ENCODE results near the gene RECQL5.
"Not testable (repeated sequence)": the region's sequence is repeated elsewhere in the genome, so short reads cannot be mapped to it uniquely, and the experiment has no call there.

GRCh38 chr17:75581121-75581725, 85.7 kb downstream of the RECQL5 start:
- TF ChIP-seq CTCF (conservative IDR thresholded peaks at IDR 0.05; ENCODE audit: low read length); EZH2phosphoT487 (IDR thresholded peaks at IDR 0.05; ENCODE audit: borderline replicate concordance, low read depth, low read length): not testable (repeated sequence)
